NCI-H146 treated with DMSO at 0.1 percent for 48 hours (cell line): Measurements from ENCODE around the gene MAGEL2.
A peak's percentile ranks its signal among the peaks of the same experiment; 100 is the strongest.

Source experiments
- DNase-seq: peaks from one replicate; lab custom pipeline; 2025; ENCODE audit not compliant: unreplicated experiment; lab: John Stamatoyannopoulos, UW

The MAGEL2 gene

DNA sequence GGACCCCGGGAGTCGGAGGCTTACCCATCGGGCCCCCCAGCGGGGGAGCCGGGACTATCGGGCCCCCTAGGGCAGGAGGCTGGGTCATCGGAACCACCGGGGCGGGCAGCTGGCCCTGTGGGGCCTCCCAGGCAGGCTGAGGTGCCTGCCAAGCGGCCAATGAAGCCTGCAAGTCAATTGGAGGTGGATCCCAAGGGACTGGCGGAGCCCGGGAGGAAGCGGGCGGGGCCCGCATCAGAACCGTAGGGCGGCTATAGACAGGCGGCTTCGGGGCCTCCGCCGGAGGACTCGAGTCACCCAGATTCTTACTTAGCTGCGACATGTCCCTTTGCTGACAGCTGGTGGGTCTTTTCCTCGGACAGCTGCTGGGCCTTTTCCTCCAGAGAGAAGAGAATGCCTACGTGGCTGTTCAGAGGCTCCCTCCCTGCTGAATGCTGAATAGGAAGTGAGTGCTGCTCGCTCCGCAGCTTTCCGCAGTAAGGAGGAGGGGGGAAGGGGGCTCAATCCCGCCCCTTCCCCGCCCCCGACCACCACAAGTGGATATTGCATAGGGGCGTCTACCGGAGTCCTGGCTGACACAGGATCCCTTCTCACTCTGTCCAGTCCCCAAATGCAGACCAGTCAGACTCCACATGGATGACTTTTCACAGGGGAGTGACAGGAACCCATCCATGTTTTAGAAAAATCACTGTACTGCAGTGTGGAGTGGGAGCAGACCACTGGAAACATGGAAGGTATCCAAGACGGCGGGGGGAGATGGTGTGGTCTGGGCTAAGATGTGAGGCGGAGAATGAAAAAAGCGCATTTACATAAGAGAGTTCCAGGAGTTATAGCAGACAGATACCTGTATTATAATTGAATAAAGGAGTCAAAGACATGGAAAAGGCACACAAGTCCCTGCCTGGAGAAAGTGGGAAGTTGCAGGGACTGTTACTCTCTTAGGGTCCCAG lies at the start of gene MAGEL2:
MAGEL2 (minus strand) TSS at position 447 of the 950 bp plus-strand sequence; CDS start at position 322, 125 bp downstream.
- DNase-seq: no peak

DNA sequence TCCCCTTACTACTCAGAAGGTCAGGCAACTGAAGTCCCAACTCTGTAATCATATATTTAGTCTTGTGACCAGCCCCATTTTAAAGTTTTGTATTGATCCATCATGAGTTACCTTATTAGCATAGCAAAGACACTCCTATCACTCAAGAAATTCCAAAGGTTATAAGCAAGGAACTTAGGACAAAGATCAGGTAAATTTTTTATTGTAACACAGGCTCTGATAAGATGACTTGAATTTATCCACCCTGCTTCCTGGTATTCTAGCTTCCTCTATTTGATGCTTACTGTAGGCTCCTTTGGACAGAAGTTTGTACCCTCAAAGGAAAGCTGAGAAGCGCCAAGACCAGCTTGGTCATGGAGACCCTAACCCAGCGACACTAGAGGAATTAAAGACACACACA lies 47.6 kb upstream of the MAGEL2 start:
- no peak for DNase-seq

- no peak for DNase-seq
Observed at GRCh38 chr15:23694592-23694991, 46.9 kb upstream of the MAGEL2 start.

GRCh38 chr15:23690450-23690852 lies 42.8 kb upstream of the MAGEL2 start:
- DNase-seq: no peak

DNA sequence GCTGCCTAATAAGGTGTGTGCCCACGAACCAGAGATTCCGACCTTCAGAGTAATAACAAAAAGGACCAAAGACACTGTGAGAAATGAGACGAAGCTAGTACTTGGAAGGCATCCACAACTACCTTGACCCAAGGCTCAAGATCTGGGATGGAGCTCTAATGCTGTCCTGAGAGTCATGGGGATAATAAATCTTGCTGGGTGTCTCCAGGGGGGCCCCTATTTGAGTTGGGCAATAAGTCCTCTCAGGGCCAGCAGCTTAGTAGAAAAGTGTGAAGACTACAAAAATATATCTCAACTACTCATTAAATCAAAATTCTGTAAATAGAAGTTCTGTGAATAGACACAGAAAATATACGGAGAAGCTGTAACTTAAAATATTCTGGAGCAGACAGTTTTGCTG lies 42.3 kb upstream of the MAGEL2 start:
- DNase-seq: no peak

DNA sequence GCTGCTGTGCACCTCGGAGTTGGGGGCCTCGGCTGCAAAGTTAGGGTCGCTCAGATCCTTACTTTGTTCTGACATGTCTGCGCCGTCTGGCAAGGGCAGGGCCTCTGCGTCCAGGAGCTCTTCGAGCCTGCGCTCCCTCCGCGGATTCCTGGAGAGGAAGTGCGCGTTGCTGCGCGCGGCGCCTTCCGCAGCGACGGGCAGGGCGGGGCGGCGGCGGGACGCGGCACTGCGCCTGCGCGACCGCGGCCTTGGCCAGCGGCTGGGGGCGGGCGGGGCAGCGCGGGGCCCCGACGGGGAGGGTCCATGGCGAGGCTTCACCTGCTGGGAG lies 39.4 kb upstream of the MAGEL2 start, which contains the start of gene NDN:
NDN (minus strand) TSS at position 163 of the 328 bp plus-strand sequence; CDS start at position 75, 88 bp downstream.
- no peak for DNase-seq

GRCh38 chr15:23686466-23687142 lies 38.9 kb upstream of the MAGEL2 start:
- no peak for DNase-seq

DNA sequence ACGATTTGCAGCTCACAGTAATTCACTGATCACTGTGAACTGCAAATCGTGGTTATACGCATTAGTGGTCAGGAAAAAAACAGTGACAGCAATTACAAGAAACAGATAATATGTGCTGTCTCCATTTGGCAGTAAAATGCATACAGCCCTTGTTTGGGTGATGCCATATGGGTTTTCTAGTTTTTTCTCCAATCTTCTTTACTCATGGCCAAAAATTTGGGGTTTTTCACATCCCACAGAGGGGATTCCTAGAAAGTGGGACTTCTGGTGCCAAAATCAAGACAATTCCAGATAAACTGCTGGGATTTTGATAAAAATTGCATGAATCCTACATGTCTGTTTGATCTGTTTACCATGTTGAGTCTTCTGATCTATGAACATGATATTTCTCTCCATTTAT lies 23.8 kb upstream of the MAGEL2 start:
- DNase-seq: no peak

- no peak for DNase-seq
Observed at GRCh38 chr15:23670970-23671369, 23.3 kb upstream of the MAGEL2 start.

DNA sequence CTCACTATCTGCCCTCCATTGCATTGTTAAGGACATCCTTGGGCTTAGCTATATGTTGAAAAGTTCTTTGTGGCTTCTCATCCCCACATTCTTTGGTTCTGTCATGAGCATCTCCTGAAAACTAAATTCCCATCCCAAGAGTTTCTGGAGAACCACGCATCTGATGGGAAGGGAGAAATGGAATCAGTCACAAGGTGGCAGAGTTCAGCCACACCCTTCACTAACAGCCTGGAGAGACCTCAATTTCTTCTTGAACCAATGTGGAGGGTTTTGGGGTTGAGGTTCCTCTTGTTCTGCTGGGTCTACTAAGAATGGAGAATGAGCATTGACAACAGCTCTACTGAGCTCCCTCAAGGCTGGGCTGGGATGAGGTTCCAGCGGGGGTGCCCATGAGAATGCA lies 15.6 kb upstream of the MAGEL2 start:
- no peak for DNase-seq

DNA sequence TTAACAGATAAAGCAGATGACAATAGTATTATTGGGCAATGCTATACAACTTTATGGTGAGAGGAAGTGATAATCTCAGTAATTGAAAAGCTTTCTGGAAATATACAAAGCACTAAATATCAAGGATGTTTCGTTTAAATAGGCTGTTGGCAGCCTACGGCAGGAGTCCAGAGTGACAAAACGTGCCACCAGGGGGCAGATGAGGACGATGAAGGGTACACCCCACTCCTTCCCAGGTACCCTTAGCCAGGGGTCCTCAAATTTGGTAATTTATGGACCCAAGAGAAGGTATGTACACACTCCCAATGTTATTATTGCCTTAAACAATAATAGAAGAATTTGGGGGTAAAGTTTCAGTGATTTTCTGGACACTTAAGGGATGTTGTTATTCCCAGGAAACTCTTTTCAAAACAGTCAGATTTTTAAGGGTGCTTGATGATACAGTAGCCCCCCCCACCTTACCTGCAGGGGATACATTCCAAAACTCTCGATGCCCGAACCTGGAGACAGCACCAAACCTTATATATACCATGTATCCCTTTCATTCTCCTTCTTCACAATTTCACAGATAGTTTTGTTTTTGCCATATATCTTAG lies 1.4 kb upstream of the MAGEL2 start:
- DNase-seq: no peak

GRCh38 chr15:23647001-23647295 lies 719 bp downstream of the MAGEL2 start:
- no peak for DNase-seq

DNA sequence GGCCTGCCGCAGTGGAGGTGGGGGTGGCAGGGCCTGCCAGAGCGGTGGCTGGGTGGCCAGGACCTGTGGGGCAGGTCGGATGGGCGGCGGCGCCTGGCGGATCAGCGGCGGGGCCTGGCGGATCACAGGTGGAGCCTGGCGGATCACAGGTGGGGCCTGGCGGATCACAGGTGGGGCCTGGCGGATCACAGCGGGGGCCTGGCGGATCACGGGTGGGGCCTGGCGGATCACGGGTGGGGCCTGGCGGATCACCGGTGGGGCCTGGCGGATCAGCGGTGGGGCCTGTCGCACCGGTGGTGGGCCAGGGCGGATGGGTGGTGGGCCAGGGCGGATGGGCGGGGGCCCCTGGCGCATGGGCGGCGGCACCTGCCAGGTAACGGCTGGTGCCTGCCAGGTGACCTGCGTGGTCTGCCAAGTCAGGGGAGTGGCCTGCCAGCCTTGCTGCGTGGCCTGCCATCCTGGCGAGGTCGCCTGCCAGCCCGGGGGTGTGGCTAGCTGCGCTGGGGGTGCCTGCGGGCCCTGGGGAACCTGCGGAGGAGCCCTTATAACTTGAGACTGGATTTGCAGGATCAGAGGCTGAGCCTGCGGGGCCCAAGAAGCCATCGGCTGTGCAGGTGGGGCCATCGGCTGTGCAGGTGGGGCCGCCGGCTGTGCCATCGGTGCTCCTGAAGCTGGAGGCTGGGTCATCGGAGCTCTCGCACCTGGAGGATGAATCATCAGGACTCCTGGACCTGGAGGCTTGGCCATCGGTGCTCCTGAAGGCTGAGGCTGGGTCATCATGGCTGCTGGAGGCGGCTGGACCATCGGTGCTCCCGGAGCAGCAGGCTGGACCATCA lies 1.3 kb downstream of the MAGEL2 start:
- no peak for DNase-seq

GRCh38 chr15:23645371-23646164 lies 2.1 kb downstream of the MAGEL2 start:
- no peak for DNase-seq

DNA sequence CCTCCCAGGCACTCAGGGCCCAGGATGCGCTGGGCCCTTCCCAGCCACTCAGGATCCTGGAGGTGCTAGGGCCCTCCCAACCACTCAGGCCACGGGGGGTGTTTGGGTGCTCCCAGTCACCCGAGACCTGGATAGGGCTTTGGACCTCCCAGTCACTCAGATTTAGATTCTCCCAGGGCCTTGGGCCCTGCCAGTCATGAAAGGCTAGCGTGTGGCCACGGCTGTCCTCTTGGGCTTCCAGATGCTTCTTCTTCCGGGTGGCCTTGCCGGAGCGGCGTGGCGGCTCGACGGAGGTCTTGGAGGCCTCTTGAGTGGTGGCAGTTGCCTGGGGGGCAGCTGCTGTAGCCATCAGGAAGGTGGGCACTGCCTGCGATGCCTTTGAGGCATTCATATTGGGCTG lies 2.8 kb downstream of the MAGEL2 start:
- no peak for DNase-seq

DNA sequence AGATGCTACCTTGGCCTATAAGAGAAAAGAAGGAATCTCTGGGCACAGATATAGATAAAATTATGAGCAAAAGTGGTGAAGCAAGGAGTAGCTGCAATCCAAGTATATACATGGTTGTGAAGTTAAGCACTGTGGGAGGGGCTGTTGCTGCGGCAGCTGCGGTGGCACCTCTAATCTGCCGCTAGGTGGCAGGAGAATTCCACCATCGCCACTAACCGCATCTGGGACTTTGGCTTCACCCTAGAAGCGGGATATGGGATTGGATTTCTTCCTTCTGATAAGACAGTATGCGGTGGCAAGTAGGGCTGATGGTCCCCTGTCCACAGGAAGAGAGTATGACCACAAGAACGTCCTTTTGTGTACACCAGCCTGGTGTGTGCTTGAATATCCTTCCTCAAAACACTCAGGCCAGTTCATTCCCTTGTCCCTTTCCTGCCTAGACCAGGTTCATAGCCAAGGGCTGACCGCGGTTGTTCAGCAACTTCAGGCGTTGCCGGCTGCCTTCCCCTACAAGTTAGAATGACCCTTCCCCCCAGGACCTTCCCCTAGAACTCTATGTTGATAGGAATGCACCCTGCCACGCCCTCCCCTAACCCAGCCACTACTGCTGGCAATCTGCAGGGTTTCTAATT lies 5.1 kb downstream of the MAGEL2 start:
- peak; percentile 12 for DNase-seq

DNA sequence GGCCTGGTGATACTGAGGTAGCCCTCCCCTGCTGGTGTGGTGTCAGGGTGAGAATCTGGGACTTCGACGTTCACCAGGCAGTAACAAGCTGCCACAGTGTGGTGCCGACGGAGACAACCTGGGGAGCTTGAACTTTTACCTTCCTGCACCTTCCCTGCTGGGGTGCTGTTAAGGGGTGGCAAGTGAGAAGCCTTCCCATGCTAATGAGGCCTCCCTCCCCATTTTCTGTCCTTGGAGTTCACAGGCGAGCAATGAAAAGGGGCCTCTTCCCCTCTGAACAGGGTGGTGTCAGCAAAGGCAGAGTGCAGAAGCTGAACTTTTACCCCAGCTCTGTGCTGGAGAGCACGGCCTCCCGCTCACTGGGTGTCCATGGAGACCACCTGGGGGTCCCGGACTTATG lies 13.5 kb downstream of the MAGEL2 start:
- DNase-seq: no peak

GRCh38 chr15:23629234-23629805 lies 18.3 kb downstream of the MAGEL2 start:
- DNase-seq: peak; percentile 44

GRCh38 chr15:23628612-23629233 lies 18.9 kb downstream of the MAGEL2 start:
- peak; percentile 68 for DNase-seq
